ENCODE measurements around the gene BCLAF3. TPM values are rescaled to one million over a fixed set of nuclear protein-coding genes. Genes with fewer than 3 reads are reported as not detected.

BCLAF3 gene
- total and polyA plus RNA-seq, 9 of the 15 experiments (the other 6 are each of a cell fraction or from before 2014, with no cell fraction given), result 0.73 to 4.6 (median 2.5) TPM

DNA sequence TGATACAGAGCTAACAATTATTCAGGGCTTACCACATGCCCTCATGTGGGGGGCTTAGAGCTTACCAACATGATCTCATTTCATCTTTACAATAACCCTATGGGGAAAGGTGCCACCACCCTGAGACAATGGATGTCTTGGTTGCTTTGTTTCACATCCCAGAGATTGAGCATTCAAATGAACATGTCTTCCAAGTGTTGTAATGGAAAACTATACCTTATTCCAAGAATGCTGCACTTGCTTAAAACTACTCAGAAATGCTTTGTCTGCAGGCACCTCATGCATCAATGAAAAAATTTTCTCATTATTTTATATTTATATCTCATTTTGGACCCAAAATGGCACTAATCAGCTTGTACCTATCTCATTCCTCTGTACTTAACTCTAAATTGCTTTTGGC lies 34.6 kb downstream of the BCLAF3 start:
- ATAC-seq (no peak), FAIRE-seq (no peak), DNase-seq (ENCODE audit: extremely low read depth in 1 of 4, low spot score in 3 of 4) (no peak)
- Histone ChIP-seq H2AFZ (ENCODE audit: low read depth, low read length) (no peak overlapping the region), H3K9me1 (ENCODE audit: control insufficient read depth, insufficient read depth, low read length) (no peaks in the 10 kb centered on the region), H3K4me2 (ENCODE audit: insufficient read depth, low read length) (no peak overlapping the region), H3K27me3 (ENCODE audit: control insufficient read depth in 2 of 2, insufficient read depth in 2 of 2, low read length in 2 of 2) (no peaks in the 10 kb centered on the region), H3K4me1 (replicated peaks in 1 of 2; ENCODE audit: control insufficient read depth in 2 of 2, insufficient read depth in 2 of 2, low read length in 2 of 2) (no peaks in the 10 kb centered on the region), H3K9ac (ENCODE audit: insufficient read depth in 1 of 2, low read depth in 2 of 2, low read length in 2 of 2) (no peak overlapping the region), H3K4me3 (no peak overlapping the region), H4K20me1 (replicated peaks; ENCODE audit: control insufficient read depth, insufficient read depth, low read length) (no peaks in the 10 kb centered on the region), H3K27ac (ENCODE audit: extremely low read depth, low read depth, low read length) (no peak overlapping the region), H3K9me3 (replicated peaks; ENCODE audit: control insufficient read depth, insufficient read depth, low read depth, low read length) (no peaks in the 10 kb centered on the region), H3K79me2 (ENCODE audit: control insufficient read depth, insufficient read depth, low read length) (no peaks in the 10 kb centered on the region), H3K36me3 (ENCODE audit: control insufficient read depth, insufficient read depth, low read length) (no peaks in the 10 kb centered on the region)
- in situ Hi-C loops (cut with MboI), result no loop called here
- POLR2A ChIA-PET, result no interaction called here
- no TSS peak for BruUV-seq (replicated peaks)
- intact Hi-C loops (cut with micrococcal nuclease), result no loop called here
- CTCF ChIA-PET (ENCODE audit: low intra/inter-chr PET ratio), result no interaction called here
- TF ChIP-seq ZNF431 (CRISPR knock-in tag; IDR thresholded peaks at IDR 0.05) (no peak), SAFB2 (IDR thresholded peaks at IDR 0.05; ENCODE audit: borderline replicate concordance, low read depth, low read length, severe bottlenecking) (no peak), PCBP1 (IDR thresholded peaks at IDR 0.05; ENCODE audit: low read depth, low read length, poor library complexity, severe bottlenecking) (no peak), ZNF830 (CRISPR knock-in tag; IDR thresholded peaks at IDR 0.05) (no peak), ZC3H4 (CRISPR knock-in tag; IDR thresholded peaks at IDR 0.05; ENCODE audit: borderline replicate concordance) (no peak), ZNF583 (CRISPR knock-in tag; IDR thresholded peaks at IDR 0.05) (no peak)

DNA sequence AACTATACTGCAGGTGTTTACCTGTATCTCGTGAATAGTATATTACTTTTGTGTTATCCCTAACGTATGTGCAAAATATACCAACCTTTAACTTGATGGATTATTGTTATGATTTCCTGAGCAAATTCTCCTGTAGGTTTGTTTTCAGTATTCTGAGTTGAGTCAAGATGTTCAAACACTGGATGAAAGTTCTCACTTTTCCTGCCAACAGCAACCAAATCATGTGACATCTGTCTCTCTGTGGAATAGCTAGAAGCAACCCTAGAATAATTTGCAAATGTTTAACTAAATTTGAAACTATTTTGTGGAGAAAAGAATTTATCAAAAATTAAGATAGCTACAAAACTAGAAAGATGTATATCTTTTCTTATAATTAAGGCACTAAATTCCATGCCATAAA lies 35.6 kb downstream of the BCLAF3 start:
- no peaks in the 10 kb centered on the region for H4K20me1 ChIP-seq (replicated peaks; ENCODE audit: control insufficient read depth, insufficient read depth, low read length)
- H3K36me3 ChIP-seq (ENCODE audit: control insufficient read depth, insufficient read depth, low read length), result no peaks in the 10 kb centered on the region
- H3K9me3 ChIP-seq (replicated peaks; ENCODE audit: control insufficient read depth, insufficient read depth, low read depth, low read length), result no peaks in the 10 kb centered on the region
- WGBS (ENCODE audit: insufficient coverage, low coverage, missing lambda C conversion rate), result 38% methylated on average over 2 of the region's 2 CpGs
- CTCF ChIA-PET (ENCODE audit: low intra/inter-chr PET ratio), result no interaction called here
- no peak overlapping the region for H3K4me3 ChIP-seq
- no peaks in the 10 kb centered on the region for H3K27me3 ChIP-seq (ENCODE audit: control insufficient read depth in 2 of 2, insufficient read depth in 2 of 2, low read length in 2 of 2)
- no peak overlapping the region for H3K27ac ChIP-seq (ENCODE audit: extremely low read depth, low read depth, low read length)
- no peak for DNase-seq (ENCODE audit: extremely low read depth in 1 of 4, low spot score in 3 of 4)
- POLR2A ChIA-PET, result no interaction called here
- no TSS peak for BruUV-seq (replicated peaks)
- no peak for ATAC-seq
- no peak overlapping the region for H2AFZ ChIP-seq (ENCODE audit: low read depth, low read length)
- no peak overlapping the region for H3K9ac ChIP-seq (ENCODE audit: insufficient read depth in 1 of 2, low read depth in 2 of 2, low read length in 2 of 2)
- H3K9me1 ChIP-seq (ENCODE audit: control insufficient read depth, insufficient read depth, low read length), result no peaks in the 10 kb centered on the region
- no peak for FAIRE-seq
- no peak overlapping the region for H3K4me2 ChIP-seq (ENCODE audit: insufficient read depth, low read length)
- intact Hi-C loops (cut with micrococcal nuclease), result no loop called here
- H3K4me1 ChIP-seq (replicated peaks in 1 of 2; ENCODE audit: control insufficient read depth in 2 of 2, insufficient read depth in 2 of 2, low read length in 2 of 2), result no peaks in the 10 kb centered on the region
- in situ Hi-C loops (cut with MboI), result no loop called here
- H3K79me2 ChIP-seq (ENCODE audit: control insufficient read depth, insufficient read depth, low read length), result no peaks in the 10 kb centered on the region
- TF ChIP-seq ETV1 (tag; conservative IDR thresholded peaks at IDR 0.05; ENCODE audit: low read depth) (no peak), GATAD2B (IDR thresholded peaks at IDR 0.05; ENCODE audit: borderline replicate concordance) (no peak), TAF9B (IDR thresholded peaks at IDR 0.05; ENCODE audit: partially characterized antibody) (no peak), PML (IDR thresholded peaks at IDR 0.05; ENCODE audit: low read length) (no peak), SIN3B (IDR thresholded peaks at IDR 0.05; ENCODE audit: low read depth) (no peak), ZNF444 (CRISPR knock-in tag; IDR thresholded peaks at IDR 0.05) (no peak), U2AF1 (optimal IDR thresholded peaks at IDR 0.05; ENCODE audit: low read depth, low read length) (no peak), ZNF175 (CRISPR knock-in tag; IDR thresholded peaks at IDR 0.05; ENCODE audit: low read depth) (no peak)
- TF ChIP-seq, protein P1, sequence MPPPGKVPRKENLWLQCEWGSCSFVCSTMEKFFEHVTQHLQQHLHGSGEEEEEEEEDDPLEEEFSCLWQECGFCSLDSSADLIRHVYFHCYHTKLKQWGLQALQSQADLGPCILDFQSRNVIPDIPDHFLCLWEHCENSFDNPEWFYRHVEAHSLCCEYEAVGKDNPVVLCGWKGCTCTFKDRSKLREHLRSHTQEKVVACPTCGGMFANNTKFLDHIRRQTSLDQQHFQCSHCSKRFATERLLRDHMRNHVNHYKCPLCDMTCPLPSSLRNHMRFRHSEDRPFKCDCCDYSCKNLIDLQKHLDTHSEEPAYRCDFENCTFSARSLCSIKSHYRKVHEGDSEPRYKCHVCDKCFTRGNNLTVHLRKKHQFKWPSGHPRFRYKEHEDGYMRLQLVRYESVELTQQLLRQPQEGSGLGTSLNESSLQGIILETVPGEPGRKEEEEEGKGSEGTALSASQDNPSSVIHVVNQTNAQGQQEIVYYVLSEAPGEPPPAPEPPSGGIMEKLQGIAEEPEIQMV (tag; conservative IDR thresholded peaks at IDR 0.05; ENCODE audit: low read depth), result no peak
- TF ChIP-seq, protein P2, sequence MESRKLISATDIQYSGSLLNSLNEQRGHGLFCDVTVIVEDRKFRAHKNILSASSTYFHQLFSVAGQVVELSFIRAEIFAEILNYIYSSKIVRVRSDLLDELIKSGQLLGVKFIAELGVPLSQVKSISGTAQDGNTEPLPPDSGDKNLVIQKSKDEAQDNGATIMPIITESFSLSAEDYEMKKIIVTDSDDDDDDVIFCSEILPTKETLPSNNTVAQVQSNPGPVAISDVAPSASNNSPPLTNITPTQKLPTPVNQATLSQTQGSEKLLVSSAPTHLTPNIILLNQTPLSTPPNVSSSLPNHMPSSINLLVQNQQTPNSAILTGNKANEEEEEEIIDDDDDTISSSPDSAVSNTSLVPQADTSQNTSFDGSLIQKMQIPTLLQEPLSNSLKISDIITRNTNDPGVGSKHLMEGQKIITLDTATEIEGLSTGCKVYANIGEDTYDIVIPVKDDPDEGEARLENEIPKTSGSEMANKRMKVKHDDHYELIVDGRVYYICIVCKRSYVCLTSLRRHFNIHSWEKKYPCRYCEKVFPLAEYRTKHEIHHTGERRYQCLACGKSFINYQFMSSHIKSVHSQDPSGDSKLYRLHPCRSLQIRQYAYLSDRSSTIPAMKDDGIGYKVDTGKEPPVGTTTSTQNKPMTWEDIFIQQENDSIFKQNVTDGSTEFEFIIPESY (CRISPR knock-in tag; IDR thresholded peaks at IDR 0.05), result no peak

All from K562 (cell line).